HFF-Myc (cell line): ENCODE measurements around the gene ASPHD2.
"Not testable (repeated sequence)": the region's sequence is repeated elsewhere in the genome, so short reads cannot be mapped to it uniquely, and the experiment has no call there.

ENCODE experiments used
- DNase-seq: peaks from one replicate; pipeline ENCODE4 v3.0.0-alpha.2; 2011; ENCODE audit warnings: low read depth; ENCODE audit errors: extremely low read depth
- H3K4me3 ChIP-seq: replicated peaks from 2 replicates; pipeline ENCODE4 v1.5.1; 2011; ENCODE audit warnings: low read depth, mild to moderate bottlenecking, control low read depth, low read length
- CTCF ChIP-seq: IDR thresholded peaks from 2 replicates; pipeline ENCODE4 v1.5.1; 2012; ENCODE audit warnings: mild to moderate bottlenecking, low read depth, low read length, control low read depth; ENCODE audit errors: missing control alignments

Gene ASPHD2

GRCh38 chr22:26401726-26402125, 27.3 kb upstream of the ASPHD2 start:
- H3K4me3 ChIP-seq = no peak overlapping the region
- no peak for DNase-seq
- no peak for TF ChIP-seq CTCF

- TF ChIP-seq CTCF = no peak
- no peak for DNase-seq
- no peak overlapping the region for H3K4me3 ChIP-seq
These were observed 24.1 kb upstream of the ASPHD2 start for GRCh38 chr22:26404851-26405421.

GRCh38 chr22:26406118-26406517, 22.9 kb upstream of the ASPHD2 start:
- H3K4me3 ChIP-seq = no peak overlapping the region
- TF ChIP-seq CTCF = no peak
- DNase-seq = no peak

- not testable (repeated sequence) for DNase-seq
These were observed 20.4 kb upstream of the ASPHD2 start for GRCh38 chr22:26408562-26409220.

GRCh38 chr22:26409719-26410335, 19.2 kb upstream of the ASPHD2 start:
- no peak for DNase-seq
- TF ChIP-seq CTCF = no peak
- no peak overlapping the region for H3K4me3 ChIP-seq

More at GRCh38 chr22:26408562-26409220, 20.4 kb upstream of the ASPHD2 start:
- H3K4me3 ChIP-seq = not testable (repeated sequence)

GRCh38 chr22:26410386-26410785, 18.7 kb upstream of the ASPHD2 start:
- DNase-seq = no peak
- no peak for TF ChIP-seq CTCF
- no peak overlapping the region for H3K4me3 ChIP-seq

GRCh38 chr22:26414347-26414746, 14.7 kb upstream of the ASPHD2 start:
- H3K4me3 ChIP-seq = no peak overlapping the region
- TF ChIP-seq CTCF = no peak
- DNase-seq = no peak
